Measurements from ENCODE around the gene GNAQ. TPM values are rescaled to one million over a fixed set of nuclear protein-coding genes. Genes with fewer than 3 reads are reported as not detected.
A peak's percentile ranks its signal among the peaks of the same experiment; 100 is the strongest.

Gene GNAQ
- polyA plus RNA-seq, 1 of the 3 experiments (the other 2 are of a cell fraction), result 20.9 TPM

GRCh38 chr9:78040726-78041125 is 9.1 kb upstream of the GNAQ start (continued):
- TF ChIP-seq POLR2AphosphoS5 (IDR thresholded peaks at IDR 0.05; ENCODE audit: low read depth, low read length), result no peak
- no peak for TF ChIP-seq ELF1 (IDR thresholded peaks at IDR 0.05)
- TF ChIP-seq IRF3 (IDR thresholded peaks at IDR 0.05; ENCODE audit: low read depth, low read length), result no peak

GRCh38 chr9:78038620-78039300 is 7.1 kb upstream of the GNAQ start:
- H4K20me1 ChIP-seq (ENCODE audit: insufficient read depth), result no peaks in the 10 kb centered on the region
- H3K9me2 ChIP-seq, result no peaks in the 10 kb centered on the region
- POLR2A ChIA-PET, result no interaction called here
- H3K27me3 ChIP-seq (ENCODE audit: insufficient read depth), result no peaks in the 10 kb centered on the region; the same call in 1 of the 2 replicates
- H3K4me3 ChIP-seq (ENCODE audit: low read depth in 2 of 2, low read length in 1 of 2), result no peak overlapping the region
- peaks cover 0 to 7% of the 10 kb centered on the region in 2 experiments; a peak in 2 of 4 replicates for H3K4me1 ChIP-seq (ENCODE audit: control insufficient read depth in 1 of 2, insufficient read depth in 2 of 2, low read depth in 1 of 2, low read length in 1 of 2)
- no peak overlapping the region for H2AFZ ChIP-seq (ENCODE audit: low read depth)
- H3K36me3 ChIP-seq (replicated peaks in 1 of 2; ENCODE audit: control insufficient read depth in 1 of 2, insufficient read depth in 2 of 2, low read length in 1 of 2), result no peaks in the 10 kb centered on the region
- H3K4me2 ChIP-seq, result no peak overlapping the region
- H3K9ac ChIP-seq, result no peak overlapping the region
- H3F3A ChIP-seq (replicated peaks; ENCODE audit: insufficient read depth), result no peaks in the 10 kb centered on the region
- TF ChIP-seq NFIC (IDR thresholded peaks at IDR 0.05; ENCODE audit: borderline replicate concordance), result peak; percentile 18; the same call in 1 of the 2 replicates
- no peak for TF ChIP-seq GABPA (IDR thresholded peaks at IDR 0.05; ENCODE audit: low read depth)
- no peak for TF ChIP-seq FOXM1 (IDR thresholded peaks at IDR 0.05; ENCODE audit: low read depth)
- TF ChIP-seq FOXJ3 (CRISPR knock-in tag; IDR thresholded peaks at IDR 0.05), result no peak
- TF ChIP-seq USF2 (IDR thresholded peaks at IDR 0.05; ENCODE audit: borderline replicate concordance, low read depth, low read length), result no peak
- no peak for TF ChIP-seq EP300 (IDR thresholded peaks at IDR 0.05; ENCODE audit: borderline replicate concordance in 1 of 2, low read depth in 1 of 2, low read length in 1 of 2)
- TF ChIP-seq, protein P1, sequence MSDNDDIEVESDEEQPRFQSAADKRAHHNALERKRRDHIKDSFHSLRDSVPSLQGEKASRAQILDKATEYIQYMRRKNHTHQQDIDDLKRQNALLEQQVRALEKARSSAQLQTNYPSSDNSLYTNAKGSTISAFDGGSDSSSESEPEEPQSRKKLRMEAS (IDR thresholded peaks at IDR 0.05; ENCODE audit: low read depth), result no peak
- TF ChIP-seq TEAD4 (IDR thresholded peaks at IDR 0.05; ENCODE audit: borderline replicate concordance, insufficient read depth), result no peak
- no peak for TF ChIP-seq ELF1 (IDR thresholded peaks at IDR 0.05)
- CTCF ChIA-PET, result interaction anchor here (0.6 to 3.0 kb wide), 2 partner anchors 35 to 605 kb away, joined by 3 to 13 read pairs; no protein-coding TSS in a partner anchor
- H3K27ac ChIP-seq (ENCODE audit: low read depth in 2 of 2, low read length in 1 of 2), result no peak overlapping the region
- H3K9me3 ChIP-seq, result no peaks in the 10 kb centered on the region
- no peaks in the 10 kb centered on the region for H3K79me2 ChIP-seq (ENCODE audit: insufficient read depth)
- WGBS (ENCODE audit: low lambda C conversion rate), result 76% methylated on average over 4 of the region's 4 CpGs
- DNase-seq, result no peak

Measured in SK-N-SH (cell line).